GM19372 (cell line): ENCODE data around the gene OPRM1.
"Not testable (repeated sequence)": the region's sequence is repeated elsewhere in the genome, so short reads cannot be mapped to it uniquely, and the experiment has no call there.

Experiments
- ATAC-seq: cut with Tn5 transposase; IDR thresholded peaks from one replicate; pipeline ENCODE4 v1.9.1; 2021; ENCODE audit warnings: mild to moderate bottlenecking, low read depth, moderate library complexity; ENCODE audit not compliant: unreplicated experiment

The OPRM1 gene

GRCh38 chr6:154233383-154233782, 194.3 kb downstream of the OPRM1 start:
- ATAC-seq = no peak

GRCh38 chr6:154234019-154234772, 195.2 kb downstream of the OPRM1 start:
- ATAC-seq = peak; percentile 49

- no peak for ATAC-seq
These were observed 197.7 kb downstream of the OPRM1 start for GRCh38 chr6:154236646-154237301.

- ATAC-seq = no peak
These were observed 199.8 kb downstream of the OPRM1 start for GRCh38 chr6:154238831-154239230.

GRCh38 chr6:154239392-154239791, 200.4 kb downstream of the OPRM1 start:
- no peak for ATAC-seq

GRCh38 chr6:154241061-154241460, 202.0 kb downstream of the OPRM1 start:
- ATAC-seq = not testable (repeated sequence)

- ATAC-seq = no peak
These were observed 202.5 kb downstream of the OPRM1 start for GRCh38 chr6:154241581-154241980.

GRCh38 chr6:154242617-154243357, 203.7 kb downstream of the OPRM1 start:
- no peak for ATAC-seq

GRCh38 chr6:154243793-154244750, 205.0 kb downstream of the OPRM1 start:
- ATAC-seq = no peak

- ATAC-seq = no peak
These were observed 206.5 kb downstream of the OPRM1 start for GRCh38 chr6:154245506-154245905.

GRCh38 chr6:154246723-154247118, 207.7 kb downstream of the OPRM1 start:
- ATAC-seq = no peak

GRCh38 chr6:154247119-154247861, 208.2 kb downstream of the OPRM1 start:
- peak; percentile 38 for ATAC-seq

GRCh38 chr6:154249499-154250298, 210.7 kb downstream of the OPRM1 start:
- peak; percentile 57 for ATAC-seq

GRCh38 chr6:154251116-154251515, 212.1 kb downstream of the OPRM1 start:
- no peak for ATAC-seq

GRCh38 chr6:154252678-154253077, 213.6 kb downstream of the OPRM1 start:
- ATAC-seq = no peak

- no peak for ATAC-seq
These were observed 218.0 kb downstream of the OPRM1 start for GRCh38 chr6:154257067-154257466.

- ATAC-seq = peak; percentile 59
These were observed 219.2 kb downstream of the OPRM1 start for GRCh38 chr6:154258064-154258757.
